ENCODE data around the gene NPAT. TPM values are rescaled to one million over a fixed set of nuclear protein-coding genes. Genes with fewer than 3 reads are reported as not detected.

Gene NPAT
- total RNA-seq, 1 experiment from 2014 or later, result 14.9 TPM

- POLR2A ChIA-PET, result interaction anchor here (0.5 to 0.8 kb wide), 2 partner anchors 22 kb away, joined by 3 to 7 read pairs; no protein-coding TSS in a partner anchor
- H3K4me1 ChIP-seq (ENCODE audit: control insufficient read depth in 1 of 2, insufficient read depth in 2 of 2, low read length in 2 of 2), result peaks cover 11 to 38% of the 10 kb centered on the region in 2 experiments
- CTCF ChIA-PET, result no interaction called here
- H3K36me3 ChIP-seq (ENCODE audit: control insufficient read depth in 1 of 2, insufficient read depth in 2 of 2, low read length in 2 of 2), result no peaks in the 10 kb centered on the region
- peak within 1 kb of the TSS; percentile 85 for H3K9ac ChIP-seq (ENCODE audit: low read length)
- no peaks in the 10 kb centered on the region for H4K20me1 ChIP-seq (ENCODE audit: insufficient read depth)
- peak within 1 kb of the TSS; percentile 77 to 80 for H3K4me3 ChIP-seq (replicated peaks in 1 of 2; ENCODE audit: low read depth in 1 of 2, low read length in 2 of 2)
- no peaks in the 10 kb centered on the region for H3K9me2 ChIP-seq (ENCODE audit: insufficient read depth)
- ATAC-seq (peak; percentile 94), DNase-seq (ENCODE audit: low read depth, low spot score) (peak; percentile 78)
- H3K79me2 ChIP-seq (ENCODE audit: insufficient read depth, low read length), result peaks cover 46% of the 10 kb centered on the region
- no peaks in the 10 kb centered on the region for H3K27me3 ChIP-seq (ENCODE audit: insufficient read depth, low read length)
- peak within 1 kb of the TSS; percentile 87 for H3K4me2 ChIP-seq (ENCODE audit: low read length)
- RAD21 ChIA-PET (ENCODE audit: low non-redundant PET in 1 of 2, low total read pairs in 2 of 2, uncharacterized antibody in 2 of 2, unreplicated experiment in 2 of 2), result no interaction called here
- H3K9me3 ChIP-seq (ENCODE audit: control insufficient read depth in 1 of 2, insufficient read depth in 1 of 2, low read depth in 1 of 2, low read length in 2 of 2), result no peaks in the 10 kb centered on the region
- BruUV-seq (replicated peaks), result no TSS peak
- H3K27ac ChIP-seq (ENCODE audit: low read depth, low read length), result peak within 1 kb of the TSS; percentile 62
- H2AFZ ChIP-seq (ENCODE audit: low read depth, low read length, poor library complexity, severe bottlenecking), result peak within 1 kb of the TSS; percentile 80
- intact Hi-C loops (cut with micrococcal nuclease), result no loop called here
- TF ChIP-seq RAD21 (IDR thresholded peaks at IDR 0.05; ENCODE audit: low read depth), result no peak
- no peak for TF ChIP-seq ELF1 (IDR thresholded peaks at IDR 0.05; ENCODE audit: borderline replicate concordance, low read depth)
- no peak for TF ChIP-seq EGR1 (IDR thresholded peaks at IDR 0.05; ENCODE audit: low read depth)
- peak; percentile 91 for TF ChIP-seq POLR2AphosphoS5 (IDR thresholded peaks at IDR 0.05; ENCODE audit: low read depth, low read length)
- no peak for TF ChIP-seq SRF (IDR thresholded peaks at IDR 0.05; ENCODE audit: low read depth)
- TF ChIP-seq SP1 (IDR thresholded peaks at IDR 0.05; ENCODE audit: low read depth), result peak; percentile 68
- TF ChIP-seq SIN3A (IDR thresholded peaks at IDR 0.05; ENCODE audit: low read depth), result peak; percentile 86
- no peak for TF ChIP-seq EZH2phosphoT487 (IDR thresholded peaks at IDR 0.05; ENCODE audit: borderline replicate concordance)
- TF ChIP-seq CTCF (IDR thresholded peaks at IDR 0.05 in 2 of 3, conservative IDR thresholded peaks at IDR 0.05 in 1 of 3; ENCODE audit: borderline replicate concordance in 1 of 3, insufficient read depth in 1 of 3, low read depth in 2 of 3, low read length in 2 of 3), result peak in 1 of 3 experiments; percentile 36; a peak in 2 of 6 replicates
- TF ChIP-seq CEBPB (IDR thresholded peaks at IDR 0.05; ENCODE audit: low read depth), result no peak
- peak; percentile 42; the same call in 1 of the 2 replicates for TF ChIP-seq CBX3 (IDR thresholded peaks at IDR 0.05; ENCODE audit: low read depth)
- no peak for TF ChIP-seq REST (IDR thresholded peaks at IDR 0.05; ENCODE audit: low read depth)
- no peak for TF ChIP-seq FOSL1 (IDR thresholded peaks at IDR 0.05; ENCODE audit: low read depth)
- no peak for TF ChIP-seq ATF3 (IDR thresholded peaks at IDR 0.05)
- TF ChIP-seq YY1 (IDR thresholded peaks at IDR 0.05; ENCODE audit: extremely low read depth, insufficient replicate concordance, low read depth, low read length), result no peak
- no peak for TF ChIP-seq ZNF274 (IDR thresholded peaks at IDR 0.05; ENCODE audit: low read depth, low read length)
- TF ChIP-seq POLR2A (IDR thresholded peaks at IDR 0.05; ENCODE audit: borderline replicate concordance, extremely low read depth, insufficient read depth, insufficient read length), result peak; percentile 91
- peak; percentile 87 for TF ChIP-seq MAX (IDR thresholded peaks at IDR 0.05)
- peak; percentile 97 for TF ChIP-seq ZFX (IDR thresholded peaks at IDR 0.05)
These were observed 100.9 kb downstream of the NPAT start, which contains the start of gene ACAT1 for GRCh38 chr11:108121274-108122155. Gene ACAT1, plus strand, starts transcription at chr11:108121567. Its CDS starts 40 bp downstream, at chr11:108121607.
